ENCODE results near the gene TMEM132C.

- TF ChIP-seq IKZF4 (CRISPR knock-in tag; IDR thresholded peaks at IDR 0.05; ENCODE audit: borderline replicate concordance, low read depth, not compliant biosample characterization), result no peak
- no peak for TF ChIP-seq STAT6 (CRISPR knock-in tag; IDR thresholded peaks at IDR 0.05; ENCODE audit: borderline replicate concordance)
- TF ChIP-seq FOSL1 (CRISPR knock-in tag; IDR thresholded peaks at IDR 0.05; ENCODE audit: borderline replicate concordance), result no peak
- no peak for TF ChIP-seq POLR2A (IDR thresholded peaks at IDR 0.05; ENCODE audit: insufficient read depth in 1 of 2, low read depth in 2 of 2, low read length in 2 of 2)
- no peak for TF ChIP-seq MNT (IDR thresholded peaks at IDR 0.05)
- no peak for TF ChIP-seq EP300 (IDR thresholded peaks at IDR 0.05; ENCODE audit: low read depth in 2 of 2, low read length in 2 of 2)
- TF ChIP-seq EP300 (CRISPR knock-in tag; IDR thresholded peaks at IDR 0.05; ENCODE audit: borderline replicate concordance), result no peak
- no peak for TF ChIP-seq SMAD3 (CRISPR knock-in tag; IDR thresholded peaks at IDR 0.05)
- no peak for TF ChIP-seq CTCF (CRISPR knock-in tag; IDR thresholded peaks at IDR 0.05)
- no peak for TF ChIP-seq HNRNPLL (IDR thresholded peaks at IDR 0.05; ENCODE audit: low read depth, low read length, poor library complexity, severe bottlenecking)
- no peak for TF ChIP-seq E2F2 (CRISPR knock-in tag; IDR thresholded peaks at IDR 0.05; ENCODE audit: borderline replicate concordance)
- TF ChIP-seq BRCA1 (CRISPR knock-in tag; IDR thresholded peaks at IDR 0.05), result no peak
These were observed 191.5 kb downstream of the TMEM132C start for GRCh38 chr12:128458301-128458974.
